Hepatocyte (in vitro differentiated cells): ENCODE results near the gene IFI6. TPM values are rescaled to one million over a fixed set of nuclear protein-coding genes. Genes with fewer than 3 reads are reported as not detected.

Experiments
- DNase-seq: peaks from one replicate; pipeline ENCODE4 v3.0.0-alpha.2; 2016; ENCODE audit warnings: low spot score
- H2AFZ ChIP-seq: fragments of 200-600 bp; sonication (generic); 2 replicates; pipeline ENCODE4 v1.6.0; 2016; ENCODE audit warnings: antibody characterized with exemption, mild to moderate bottlenecking
- H3K27ac ChIP-seq: fragments of 200-600 bp; sonication (generic); 2 replicates; pipeline ENCODE4 v1.5.1; 2016; ENCODE audit warnings: mild to moderate bottlenecking
- H3K27me3 ChIP-seq: fragments of 200-600 bp; sonication (generic); 2 replicates; pipeline ENCODE4 v1.6.1; 2016
- H3K36me3 ChIP-seq: fragments of 200-600 bp; sonication (generic); replicated peaks from 2 replicates; pipeline ENCODE4 v1.5.1; 2016; ENCODE audit warnings: low read depth; ENCODE audit not compliant: insufficient read depth
- H3K4me1 ChIP-seq: fragments of 200-600 bp; sonication (generic); 2 replicates; pipeline ENCODE4 v1.5.1; 2016; ENCODE audit warnings: mild to moderate bottlenecking, moderate library complexity; ENCODE audit not compliant: insufficient read depth
- H3K4me2 ChIP-seq: fragments of 200-600 bp; sonication (generic); 2 replicates; pipeline ENCODE4 v1.6.0; 2016
- H3K4me3 ChIP-seq: fragments of 200-600 bp; sonication (generic); 2 replicates; pipeline ENCODE4 v1.5.1; 2016; ENCODE audit warnings: mild to moderate bottlenecking
- H3K79me2 ChIP-seq: fragments of 200-600 bp; sonication (generic); 2 replicates; pipeline ENCODE4 v1.6.0; 2017; ENCODE audit warnings: mild to moderate bottlenecking
- H3K9me2 ChIP-seq: fragments of 200-600 bp; sonication (generic); replicated peaks from 2 replicates; pipeline ENCODE4 v1.6.0; 2017; ENCODE audit warnings: mild to moderate bottlenecking; ENCODE audit not compliant: insufficient read depth
- H3K9me3 ChIP-seq: fragments of 200-600 bp; sonication (generic); 2 replicates; pipeline ENCODE4 v1.5.1; 2016; ENCODE audit warnings: low read depth, mild to moderate bottlenecking
- H4K20me1 ChIP-seq: fragments of 200-600 bp; sonication (generic); 2 replicates; pipeline ENCODE4 v1.6.0; 2016; ENCODE audit warnings: mild to moderate bottlenecking; ENCODE audit not compliant: insufficient read depth, poor library complexity, severe bottlenecking
- CTCF ChIP-seq: fragments of 200-600 bp; sonication (generic); IDR thresholded peaks from 2 replicates; pipeline ENCODE4 v1.5.1; 2016; ENCODE audit warnings: antibody characterized with exemption, mild to moderate bottlenecking; ENCODE audit not compliant: poor library complexity
- EZH2 ChIP-seq: fragments of 200-600 bp; sonication (generic); IDR thresholded peaks from 2 replicates; pipeline ENCODE4 v1.6.1; 2016; ENCODE audit warnings: antibody characterized with exemption, mild to moderate bottlenecking, borderline replicate concordance
- EZH2phosphoT487 ChIP-seq: fragments of 200-600 bp; sonication (generic); IDR thresholded peaks from one replicate; pipeline ENCODE4 v1.6.1; 2018; ENCODE audit warnings: antibody characterized with exemption, mild to moderate bottlenecking, low read depth, moderate library complexity; ENCODE audit not compliant: unreplicated experiment, severe bottlenecking
- WGBS: methylation state at CpG from one replicate; pipeline ENCODE4 v1.1.6; 2016; ENCODE audit warnings: low lambda C conversion rate; ENCODE audit errors: missing lambda C conversion rate; 5-methylcytosine and 5-hydroxymethylcytosine counted together
- polyA plus RNA-seq: library from polyadenylated mRNA; unstranded; fragments of >200 nt; fragmentation: Nextera tagmentation; extraction: Ambion mirVana; gene quantifications from 2 replicates; pipeline ENCODE4 v1.2.1, GENCODE V29; 2016
- total RNA-seq: library from RNA; depleted of rRNA; stranded (reverse); fragments of >200 nt; gene quantifications from 2 replicates; pipeline ENCODE4 v1.2.3, GENCODE V29; 2014

Gene IFI6
- total and polyA plus RNA-seq, 2 experiments from 2014 or later = 114 to 194 TPM

- H3K36me3 ChIP-seq = no peaks in the 10 kb centered on the region
- WGBS = 41% methylated on average over 7 of the region's 7 CpGs
- H3K79me2 ChIP-seq = no peaks in the 10 kb centered on the region
Measured at GRCh38 chr1:27650539-27651175, 21.3 kb downstream of the IFI6 start.

GRCh38 chr1:27650171-27650538 lies 21.8 kb downstream of the IFI6 start:
- H2AFZ ChIP-seq = no peak overlapping the region
- H3K27ac ChIP-seq = no peak overlapping the region
- no peak for TF ChIP-seq EZH2phosphoT487
- TF ChIP-seq CTCF = no peak
- TF ChIP-seq EZH2 = no peak
- H4K20me1 ChIP-seq = no peaks in the 10 kb centered on the region
- no peak overlapping the region for H3K4me3 ChIP-seq
- no peak overlapping the region for H3K4me2 ChIP-seq
- no peaks in the 10 kb centered on the region for H3K9me3 ChIP-seq
- no peaks in the 10 kb centered on the region for H3K79me2 ChIP-seq
- peaks cover 9% of the 10 kb centered on the region for H3K4me1 ChIP-seq
- no peaks in the 10 kb centered on the region for H3K9me2 ChIP-seq
- WGBS = 73% methylated on average over 1 of the region's 1 CpG
- no peak for DNase-seq
- no peaks in the 10 kb centered on the region for H3K36me3 ChIP-seq
- no peaks in the 10 kb centered on the region for H3K27me3 ChIP-seq

More at GRCh38 chr1:27650539-27651175, 21.3 kb downstream of the IFI6 start:
- DNase-seq = peak; percentile 39
- Histone ChIP-seq H3K4me3 (no peak overlapping the region), H4K20me1 (no peaks in the 10 kb centered on the region), H2AFZ (peak overlapping the region; percentile 9), H3K27me3 (no peaks in the 10 kb centered on the region), H3K27ac (no peak overlapping the region), H3K4me2 (no peak overlapping the region), H3K9me2 (no peaks in the 10 kb centered on the region), H3K4me1 (peaks cover 9% of the 10 kb centered on the region), H3K9me3 (no peaks in the 10 kb centered on the region)
- TF ChIP-seq CTCF (no peak), EZH2 (no peak), EZH2phosphoT487 (no peak)

- Histone ChIP-seq H3K36me3 (no peaks in the 10 kb centered on the region), H3K27ac (no peak overlapping the region), H3K4me1 (peaks cover 9% of the 10 kb centered on the region), H3K79me2 (no peaks in the 10 kb centered on the region), H3K4me3 (no peak overlapping the region), H3K9me3 (no peaks in the 10 kb centered on the region), H3K27me3 (no peaks in the 10 kb centered on the region), H2AFZ (no peak overlapping the region), H3K4me2 (no peak overlapping the region), H3K9me2 (no peaks in the 10 kb centered on the region), H4K20me1 (no peaks in the 10 kb centered on the region)
- WGBS = 95% methylated on average over 11 of the region's 11 CpGs
- no peak for DNase-seq
- TF ChIP-seq CTCF (no peak), EZH2 (no peak), EZH2phosphoT487 (no peak)
Measured at GRCh38 chr1:27649306-27649635, 22.7 kb downstream of the IFI6 start.
